Fibroblast of skin of left quadriceps (primary cell): ENCODE measurements around the gene ERMAP.

ENCODE experiments used
- DNase-seq, 2 experiments: peaks; one replicate each; pipeline ENCODE4 v3.0.0-alpha.2; 2013; ENCODE audit warnings: low read depth in 2 of 2

ERMAP gene

GRCh38 chr1:42873670-42874069, 56.7 kb downstream of the ERMAP start:
- no peak for DNase-seq

- DNase-seq: no peak
These were observed 59.1 kb downstream of the ERMAP start for GRCh38 chr1:42876009-42876408.

GRCh38 chr1:42877380-42877779, 60.5 kb downstream of the ERMAP start:
- no peak for DNase-seq

- no peak for DNase-seq
These were observed 63.5 kb downstream of the ERMAP start for GRCh38 chr1:42880384-42880783.

GRCh38 chr1:42886046-42886739, 69.3 kb downstream of the ERMAP start:
- no peak for DNase-seq

GRCh38 chr1:42886800-42887199, 69.9 kb downstream of the ERMAP start:
- DNase-seq: no peak

GRCh38 chr1:42887366-42887765, 70.4 kb downstream of the ERMAP start:
- DNase-seq: no peak

- no peak for DNase-seq
These were observed 71.2 kb downstream of the ERMAP start for GRCh38 chr1:42888013-42888633.

GRCh38 chr1:42889264-42889663, 72.3 kb downstream of the ERMAP start:
- no peak for DNase-seq

- DNase-seq: no peak
These were observed 74.7 kb downstream of the ERMAP start for GRCh38 chr1:42891465-42892138.
